H1 (cell line): ENCODE measurements around the gene NOS1AP. TPM values are rescaled to one million over a fixed set of nuclear protein-coding genes. Genes with fewer than 3 reads are reported as not detected.

Source experiments
- CTCF ChIA-PET: fragments of 300-600 bp; sonication (Branson Sonifier 250); formaldehyde crosslinking; loops from one replicate; lab custom pipeline; 2021; ENCODE audit not compliant: partially characterized antibody; lab: Charles Lee
- POLR2A ChIA-PET: fragments of 300-600 bp; sonication (Branson Sonifier 250); formaldehyde crosslinking; loops from one replicate; lab custom pipeline; 2021; ENCODE audit warnings: inconsistent platforms; ENCODE audit not compliant: partially characterized antibody; lab: Charles Lee
- DNase-seq, 2 experiments: peaks; one replicate each; pipeline versions ENCODE4 v3.0.0 to v3.0.0-alpha.2; 2010 to 2022; ENCODE audit warnings: low spot score in 2 of 2, low read depth in 1 of 2, mixed read lengths in 1 of 2
- FAIRE-seq: peaks from 2 replicates; lab custom pipeline; 2011; peaks lifted over from hg19 to GRCh38; lab: Jason Lieb, UNC
- H2AFZ ChIP-seq: 2 replicates; pipeline ENCODE4 v1.8.1; 2012; ENCODE audit warnings: low read length, inconsistent platforms
- H2AK5ac ChIP-seq: 2 replicates; pipeline ENCODE4 v1.6.1; 2013; ENCODE audit warnings: low read depth, low read length
- H2BK120ac ChIP-seq: replicated peaks from 2 replicates; pipeline ENCODE3; 2013; ENCODE audit warnings: low read depth, low read length, inconsistent platforms
- H2BK12ac ChIP-seq: 2 replicates; pipeline ENCODE4 v1.6.1; 2013; ENCODE audit warnings: low read depth, low read length
- H2BK15ac ChIP-seq: 2 replicates; pipeline ENCODE4 v1.6.1; 2013; ENCODE audit warnings: low read length
- H2BK20ac ChIP-seq: 2 replicates; pipeline ENCODE4 v1.6.1; 2013; ENCODE audit warnings: low read length
- H2BK5ac ChIP-seq: 2 replicates; pipeline ENCODE4 v1.6.1; 2013; ENCODE audit warnings: low read depth, low read length
- H3K14ac ChIP-seq: 2 replicates; pipeline ENCODE4 v1.6.1; 2013; ENCODE audit warnings: inconsistent platforms; ENCODE audit not compliant: insufficient read length
- H3K18ac ChIP-seq: 2 replicates; pipeline ENCODE4 v1.6.1; 2013; ENCODE audit warnings: low read length; ENCODE audit errors: extremely low read depth
- H3K23ac ChIP-seq: 2 replicates; pipeline ENCODE4 v1.6.1; 2013; ENCODE audit warnings: inconsistent platforms; ENCODE audit not compliant: insufficient read length
- H3K23me2 ChIP-seq: 2 replicates; pipeline ENCODE4 v1.6.1; 2013; ENCODE audit warnings: low read depth, low read length
- H3K27ac ChIP-seq: 2 replicates; pipeline ENCODE4 v1.6.1; 2011; ENCODE audit warnings: low read depth, low read length, inconsistent platforms
- H3K27me3 ChIP-seq, 4 experiments: replicated peaks in 1 of 4; 1 replicate in 1 of 4; 2 replicates in 3 of 4; pipeline versions ENCODE4 v1.6.1 to v1.8.1; 2011 to 2013; ENCODE audit warnings: low read length in 3 of 4, mild to moderate bottlenecking in 3 of 4, inconsistent platforms in 2 of 4, mixed read lengths in 2 of 4, moderate library complexity in 1 of 4; ENCODE audit not compliant: control insufficient read depth in 3 of 4, insufficient read depth in 3 of 4; ENCODE audit errors: extremely low read depth in 1 of 4
- H3K36me3 ChIP-seq, 4 experiments: 2 replicates each; pipeline versions ENCODE4 v1.6.1 to v1.8.1; 2011 to 2013; ENCODE audit warnings: mild to moderate bottlenecking in 4 of 4, low read length in 3 of 4, moderate library complexity in 2 of 4, control low read depth in 1 of 4, inconsistent platforms in 1 of 4; ENCODE audit not compliant: insufficient read depth in 4 of 4, control insufficient read depth in 2 of 4
- H3K4ac ChIP-seq: replicated peaks from 2 replicates; pipeline ENCODE3; 2013; ENCODE audit warnings: low read length, low read depth, mixed read lengths, inconsistent platforms; ENCODE audit not compliant: insufficient read length
- H3K4me1 ChIP-seq, 4 experiments: replicated peaks in 1 of 4; 1 replicate in 1 of 4; 2 replicates in 3 of 4; pipeline versions ENCODE4 v1.6.1 to v1.8.1; 2011 to 2013; ENCODE audit warnings: low read length in 3 of 4, inconsistent platforms in 2 of 4, mixed read lengths in 1 of 4; ENCODE audit not compliant: insufficient read depth in 4 of 4, control insufficient read depth in 3 of 4
- H3K4me2 ChIP-seq, 2 experiments: 2 replicates each; pipeline versions ENCODE4 v1.6.1 to v1.8.1; 2011 to 2013; ENCODE audit warnings: low read depth in 2 of 2, low read length in 2 of 2, control low read depth in 1 of 2, inconsistent platforms in 1 of 2, mild to moderate bottlenecking in 1 of 2; ENCODE audit not compliant: insufficient read depth in 1 of 2
- H3K4me3 ChIP-seq, 4 experiments: fragments of 200-600, 300-600 bp in 1 of 4; sonication (generic), shearing (Covaris generic), sonication (Bioruptor Twin) in 1 of 4; 2 replicates each; pipeline versions ENCODE4 v1.5.1 to v1.8.1; 2011 to 2016; ENCODE audit warnings: low read length in 4 of 4, low read depth in 3 of 4, control low read depth in 2 of 4, inconsistent platforms in 2 of 4, mild to moderate bottlenecking in 2 of 4, mixed read lengths in 1 of 4, moderate library complexity in 1 of 4; ENCODE audit not compliant: insufficient read depth in 2 of 4; ENCODE audit errors: extremely low read depth in 1 of 4
- H3K56ac ChIP-seq: replicated peaks from 2 replicates; pipeline ENCODE3; 2013; ENCODE audit warnings: low read depth, mild to moderate bottlenecking, mixed read lengths, low read length, inconsistent platforms; ENCODE audit not compliant: insufficient read length
- H3K79me1 ChIP-seq: 2 replicates; pipeline ENCODE4 v1.6.1; 2013; ENCODE audit warnings: low read depth, low read length, control low read depth
- H3K79me2 ChIP-seq, 2 experiments: 2 replicates each; pipeline versions ENCODE4 v1.6.1 to v1.8.1; 2012 to 2013; ENCODE audit warnings: low read length in 2 of 2, mild to moderate bottlenecking in 2 of 2, inconsistent platforms in 1 of 2; ENCODE audit not compliant: insufficient read depth in 2 of 2, control insufficient read depth in 1 of 2
- H3K9ac ChIP-seq, 4 experiments: replicated peaks in 1 of 4; 1 replicate in 1 of 4; 2 replicates in 3 of 4; pipeline versions ENCODE4 v1.6.1 to v1.8.1; 2011 to 2013; ENCODE audit warnings: low read depth in 3 of 4, low read length in 3 of 4, control low read depth in 2 of 4, mild to moderate bottlenecking in 2 of 4, moderate library complexity in 2 of 4, inconsistent platforms in 1 of 4; ENCODE audit errors: extremely low read depth in 1 of 4
- H3K9me3 ChIP-seq, 2 experiments: 2 replicates each; pipeline versions ENCODE4 v1.6.1 to v1.8.1; 2012 to 2013; ENCODE audit warnings: mild to moderate bottlenecking in 2 of 2, moderate library complexity in 2 of 2, control low read depth in 1 of 2, inconsistent platforms in 1 of 2, low read depth in 1 of 2, low read length in 1 of 2, mixed read lengths in 1 of 2; ENCODE audit not compliant: insufficient read depth in 2 of 2
- H4K20me1 ChIP-seq, 2 experiments: replicated peaks in 1 of 2; 2 replicates each; pipeline versions ENCODE3 to v1.8.1; 2011 to 2013; ENCODE audit warnings: inconsistent platforms in 2 of 2, low read length in 2 of 2, mild to moderate bottlenecking in 1 of 2; ENCODE audit not compliant: insufficient read depth in 2 of 2, control insufficient read depth in 1 of 2
- H4K5ac ChIP-seq: 2 replicates; pipeline ENCODE4 v1.6.1; 2013; ENCODE audit warnings: low read length, low read depth, mixed read lengths, inconsistent platforms; ENCODE audit not compliant: insufficient read length
- H4K8ac ChIP-seq: 2 replicates; pipeline ENCODE4 v1.8.0; 2013; ENCODE audit warnings: mild to moderate bottlenecking, moderate library complexity, low read length, inconsistent platforms; ENCODE audit not compliant: insufficient read depth; ENCODE audit errors: extremely low read depth
- H4K91ac ChIP-seq: replicated peaks from 2 replicates; pipeline ENCODE3; 2013; ENCODE audit warnings: low read length, mixed read lengths, inconsistent platforms; ENCODE audit not compliant: insufficient read length
- ATF3 ChIP-seq: IDR thresholded peaks from 2 replicates; pipeline ENCODE4 v1.6.1; 2011; ENCODE audit warnings: low read depth, mild to moderate bottlenecking, low read length; ENCODE audit not compliant: insufficient read depth
- BACH1 ChIP-seq: IDR thresholded peaks from 2 replicates; pipeline ENCODE4 v1.6.1; 2012; ENCODE audit warnings: low read length, improper control_type of control experiment
- CBX5 ChIP-seq: fragments of 300-800, 300-1000 bp; sonication (generic); IDR thresholded peaks from 2 replicates; pipeline ENCODE4 v1.7.1; 2016; ENCODE audit warnings: antibody characterized with exemption, low read length, low read depth
- FOSL1 ChIP-seq: IDR thresholded peaks from 2 replicates; pipeline ENCODE4 v1.6.1; 2011; ENCODE audit warnings: mild to moderate bottlenecking, low read depth, low read length, moderate library complexity; ENCODE audit not compliant: insufficient read depth
- GTF2F1 ChIP-seq: IDR thresholded peaks from 2 replicates; pipeline ENCODE4 v1.6.1; 2012; ENCODE audit warnings: low read depth, low read length, improper control_type of control experiment, borderline replicate concordance
- JUN ChIP-seq: IDR thresholded peaks from 2 replicates; pipeline ENCODE4 v1.6.1; 2011; ENCODE audit warnings: low read depth, mild to moderate bottlenecking, improper control_type of control experiment, low read length
- POLR2A ChIP-seq, 2 experiments: IDR thresholded peaks; 1 replicate in 1 of 2; 2 replicates in 1 of 2; pipeline ENCODE4 v1.6.1; 2011; ENCODE audit warnings: low read depth in 2 of 2, low read length in 2 of 2, mild to moderate bottlenecking in 2 of 2; ENCODE audit errors: control extremely low read depth in 1 of 2
- POU5F1 ChIP-seq: IDR thresholded peaks from 2 replicates; pipeline ENCODE4 v1.6.1; 2011; ENCODE audit warnings: low read depth, mild to moderate bottlenecking, low read length, moderate library complexity
- RAD21 ChIP-seq, 2 experiments: IDR thresholded peaks in 1 of 2; conservative IDR thresholded peaks in 1 of 2; 2 replicates each; pipeline ENCODE4 v1.6.1; 2011; ENCODE audit warnings: low read depth in 2 of 2, low read length in 2 of 2, improper control_type of control experiment in 1 of 2, inconsistent platforms in 1 of 2, mild to moderate bottlenecking in 1 of 2, moderate library complexity in 1 of 2
- RFX5 ChIP-seq: IDR thresholded peaks from 2 replicates; pipeline ENCODE4 v1.6.1; 2011; ENCODE audit warnings: low read depth, low read length, improper control_type of control experiment, borderline replicate concordance
- RXRA ChIP-seq: IDR thresholded peaks from 2 replicates; pipeline ENCODE4 v1.6.1; 2011; ENCODE audit warnings: low read depth, mild to moderate bottlenecking, low read length, moderate library complexity; ENCODE audit not compliant: insufficient read depth
- SAP30 ChIP-seq: fragments of 300-600 bp; sonication (generic); IDR thresholded peaks from 2 replicates; pipeline ENCODE4 v1.7.1; 2012; ENCODE audit warnings: low read length, moderate library complexity, mild to moderate bottlenecking, inconsistent platforms; ENCODE audit not compliant: insufficient read depth, insufficient replicate concordance
- SIX5 ChIP-seq: IDR thresholded peaks from 2 replicates; pipeline ENCODE4 v1.6.1; 2011; ENCODE audit warnings: mild to moderate bottlenecking, low read depth, low read length
- SP4 ChIP-seq: IDR thresholded peaks from 2 replicates; pipeline ENCODE4 v1.6.1; 2012; ENCODE audit warnings: low read length, inconsistent platforms
- WGBS, 2 experiments: shearing (Covaris generic) in 1 of 2; methylation state at CpG; one replicate each; pipeline versions ENCODE4 v1.1.6 to v1.1.7; 2013 to 2015; ENCODE audit warnings: low lambda C conversion rate in 2 of 2, mixed read lengths in 2 of 2, inconsistent platforms in 1 of 2, low coverage in 1 of 2, missing lambda C conversion rate in 1 of 2; ENCODE audit not compliant: insufficient replicate concordance in 2 of 2, insufficient coverage in 1 of 2, insufficient read length in 1 of 2; ENCODE audit errors: extremely low coverage in 1 of 2, missing lambda C conversion rate in 1 of 2; 5-methylcytosine and 5-hydroxymethylcytosine counted together
- polyA plus RNA-seq, 7 experiments: library from polyadenylated mRNA; depleted of rRNA in 3 of 7; stranded (reverse) in 5 of 7; unstranded in 2 of 7; fragments of >200 nt in 5 of 7; fragments of 200-250 nt in 2 of 7; gene quantifications; 1 replicate in 5 of 7; 2 replicates in 1 of 7; 4 replicates in 1 of 7; pipeline versions ENCODE4 v1.2.1 to v1.2.3, GENCODE V29; 2011 to 2013; ENCODE audit warnings: missing spikeins in 2 of 7, mixed read lengths in 2 of 7
- total RNA-seq: library from RNA; stranded (reverse); fragmentation: NEBNext Ultra II Directional; extraction: Animal tissue kit (Norgen Biotek cat#: 25700); gene quantifications from 2 replicates; pipeline ENCODE4 v1.2.1, GENCODE V29; 2021

The NOS1AP gene
- total and polyA plus RNA-seq, 2 of the 8 experiments (the other 6 are each of a cell fraction or from before 2014, with no cell fraction given) = 2.4 to 12.1 TPM

- Histone ChIP-seq H4K8ac (no peak overlapping the region), H4K20me1 (peaks cover 0 to 3% of the 10 kb centered on the region in 2 experiments), H3K56ac (no peak overlapping the region), H3K23ac (no peak overlapping the region), H3K4me2 (no peak overlapping the region), H3K23me2 (no peaks in the 10 kb centered on the region), H3K36me3 (no peaks in the 10 kb centered on the region), H3K4me1 (peaks cover 0 to 10% (median 2%) of the 10 kb centered on the region in 4 experiments; a peak in 3 of 7 replicates), H3K4me3 (no peak overlapping the region), H3K4ac (no peak overlapping the region), H3K9me3 (no peaks in the 10 kb centered on the region), H2BK120ac (no peak overlapping the region), H2BK5ac (no peak overlapping the region), H3K9ac (no peak overlapping the region), H4K5ac (no peak overlapping the region), H2AK5ac (no peak overlapping the region), H3K27ac (no peak overlapping the region), H2AFZ (no peak overlapping the region), H3K79me1 (peaks cover 7% of the 10 kb centered on the region), H3K27me3 (no peaks in the 10 kb centered on the region; a peak in 1 of 7 replicates), H2BK12ac (no peak overlapping the region), H4K91ac (no peak overlapping the region), H3K79me2 (peaks cover 0 to 29% of the 10 kb centered on the region in 2 experiments; a peak in 2 of 4 replicates), H3K14ac (no peak overlapping the region), H2BK15ac (no peak overlapping the region), H3K18ac (no peak overlapping the region), H2BK20ac (no peak overlapping the region)
- no peak for FAIRE-seq
- ChIA-PET CTCF (interaction anchor here (1.8 kb wide), 1 partner anchor 12 kb away, joined by 6 read pairs; no protein-coding TSS in a partner anchor), POLR2A (no interaction called here)
- no peak for DNase-seq
- 89% methylated on average over 3 of the region's 3 CpGs; no CpG with 5 or more reads in 1 of the 2 experiments for WGBS, 2 experiments
- TF ChIP-seq GTF2F1 = no peak
- TF ChIP-seq CBX5 = no peak
- TF ChIP-seq BACH1 = no peak
- no peak for TF ChIP-seq JUN
- no peak for TF ChIP-seq POLR2A (IDR thresholded peaks at IDR 0.05; ENCODE audit: control extremely low read depth in 1 of 2, low read depth in 2 of 2, low read length in 2 of 2)
- no peak for TF ChIP-seq SIX5
- no peak for TF ChIP-seq RAD21 (IDR thresholded peaks at IDR 0.05 in 1 of 2, conservative IDR thresholded peaks at IDR 0.05 in 1 of 2; ENCODE audit: low read depth in 2 of 2, low read length in 2 of 2)
- no peak for TF ChIP-seq FOSL1
- TF ChIP-seq SAP30 = no peak
- TF ChIP-seq SP4 = no peak
- no peak for TF ChIP-seq RXRA
- TF ChIP-seq RFX5 = no peak
- TF ChIP-seq POU5F1 = no peak
- TF ChIP-seq ATF3 = no peak
Measured at GRCh38 chr1:162165528-162165927, 96.0 kb downstream of the NOS1AP start.
